H1 (cell line): ENCODE measurements around the gene MBNL1. TPM values are rescaled to one million over a fixed set of nuclear protein-coding genes. Genes with fewer than 3 reads are reported as not detected.

Experiments
- NANOG ChIP-seq: IDR thresholded peaks from 2 replicates; pipeline ENCODE4 v1.6.1; 2011; ENCODE audit warnings: low read length, low read depth, mild to moderate bottlenecking, inconsistent platforms; ENCODE audit not compliant: insufficient read depth, poor library complexity, severe bottlenecking
- RNF2 ChIP-seq: fragments of 200-900, 300-1000 bp; sonication (generic); IDR thresholded peaks from 2 replicates; pipeline ENCODE4 v1.7.1; 2016; ENCODE audit warnings: borderline replicate concordance, low read depth, mild to moderate bottlenecking, antibody characterized with exemption, low read length; ENCODE audit not compliant: poor library complexity, severe bottlenecking; ENCODE audit errors: missing control alignments
- polyA plus RNA-seq, 7 experiments: library from polyadenylated mRNA; depleted of rRNA in 3 of 7; stranded (reverse) in 5 of 7; unstranded in 2 of 7; fragments of >200 nt in 5 of 7; fragments of 200-250 nt in 2 of 7; gene quantifications; 1 replicate in 5 of 7; 2 replicates in 1 of 7; 4 replicates in 1 of 7; pipeline versions ENCODE4 v1.2.1 to v1.2.3, GENCODE V29; 2011 to 2013; ENCODE audit warnings: missing spikeins in 2 of 7, mixed read lengths in 2 of 7
- total RNA-seq: library from RNA; stranded (reverse); fragmentation: NEBNext Ultra II Directional; extraction: Animal tissue kit (Norgen Biotek cat#: 25700); gene quantifications from 2 replicates; pipeline ENCODE4 v1.2.1, GENCODE V29; 2021

MBNL1 gene
- total and polyA plus RNA-seq, 2 of the 8 experiments (the other 6 are each of a cell fraction or from before 2014, with no cell fraction given): 5.0 to 16.4 TPM

GRCh38 chr3:152243301-152243711 lies 25.4 kb upstream of the MBNL1 start (continued):
- TF ChIP-seq RNF2 (no peak), NANOG (no peak)
